GM21381 (cell line): ENCODE data around the gene ARHGEF16.

Experiments
- ATAC-seq: cut with Tn5 transposase; IDR thresholded peaks from one replicate; pipeline ENCODE4 v1.9.1; 2021; ENCODE audit warnings: mild to moderate bottlenecking, moderate library complexity; ENCODE audit not compliant: unreplicated experiment

ARHGEF16 gene

GRCh38 chr1:3436451-3436850 lies 18.0 kb upstream of the ARHGEF16 start:
- no peak for ATAC-seq

GRCh38 chr1:3436901-3437300 lies 17.6 kb upstream of the ARHGEF16 start:
- no peak for ATAC-seq

GRCh38 chr1:3438661-3439180 lies 15.7 kb upstream of the ARHGEF16 start:
- ATAC-seq: no peak

- no peak for ATAC-seq
Observed at GRCh38 chr1:3439346-3440299, 14.8 kb upstream of the ARHGEF16 start.

GRCh38 chr1:3440300-3440681 lies 14.2 kb upstream of the ARHGEF16 start:
- ATAC-seq: no peak

- ATAC-seq: no peak
Observed at GRCh38 chr1:3440711-3441409, 13.6 kb upstream of the ARHGEF16 start.

- ATAC-seq: no peak
Observed at GRCh38 chr1:3441410-3441847, 13.0 kb upstream of the ARHGEF16 start.

GRCh38 chr1:3441880-3442279 lies 12.6 kb upstream of the ARHGEF16 start:
- no peak for ATAC-seq

GRCh38 chr1:3442331-3442730 lies 12.1 kb upstream of the ARHGEF16 start:
- no peak for ATAC-seq

- ATAC-seq: no peak
Observed at GRCh38 chr1:3442901-3443300, 11.6 kb upstream of the ARHGEF16 start.

GRCh38 chr1:3443807-3444206 lies 10.7 kb upstream of the ARHGEF16 start:
- ATAC-seq: no peak

- ATAC-seq: no peak
Observed at GRCh38 chr1:3444298-3444697, 10.2 kb upstream of the ARHGEF16 start.

GRCh38 chr1:3444736-3445135 lies 9.7 kb upstream of the ARHGEF16 start:
- ATAC-seq: no peak

GRCh38 chr1:3450202-3450863 lies 4.1 kb upstream of the ARHGEF16 start:
- ATAC-seq: no peak

GRCh38 chr1:3450983-3451382 lies 3.5 kb upstream of the ARHGEF16 start:
- ATAC-seq: no peak

GRCh38 chr1:3451994-3452865 lies 2.2 kb upstream of the ARHGEF16 start:
- no peak for ATAC-seq

- ATAC-seq: no peak
Observed at GRCh38 chr1:3452866-3453175, 1.6 kb upstream of the ARHGEF16 start.

- ATAC-seq: no peak
Observed at GRCh38 chr1:3453203-3453761, 1.2 kb upstream of the ARHGEF16 start.

- ATAC-seq: no peak
Observed at GRCh38 chr1:3454811-3455618, 550 bp downstream of the ARHGEF16 start.
